GM12878 (cell line): ENCODE data around the gene NRG3. TPM values are rescaled to one million over a fixed set of nuclear protein-coding genes. Genes with fewer than 3 reads are reported as not detected.
A peak's percentile ranks its signal among the peaks of the same experiment; 100 is the strongest.

Experiments used
- ATAC-seq: fragments of 200-7000 bp; cut with Tn5 transposase; 3 replicates; pipeline ENCODE4 v1.9.1; 2020; ENCODE audit warnings: mild to moderate bottlenecking, moderate library complexity
- BruUV-seq: library from RNA; stranded (reverse); fragments of 400-500 nt; replicated peaks from 2 replicates; lab custom pipeline; 2021; lab: Mats Ljungman, UMichigan
- CTCF ChIA-PET: fragments of 300-600 bp; sonication (Branson Sonifier 250); formaldehyde crosslinking; extraction: SDS; loops from one replicate; lab custom pipeline; 2021; ENCODE audit warnings: inconsistent platforms; lab: Yijun Ruan, JAX
- POLR2A ChIA-PET: fragments of 350-600 bp; formaldehyde crosslinking; extraction: SDS; loops from one replicate; lab custom pipeline; 2021; ENCODE audit warnings: inconsistent platforms; lab: Charles Lee
- RAD21 ChIA-PET: fragments of 300-600 bp; sonication (Branson Sonifier 250); formaldehyde crosslinking; loops from one replicate; lab custom pipeline; 2023; ENCODE audit warnings: antibody characterized with exemption; ENCODE audit not compliant: unreplicated experiment; lab: Charles Lee
- SMC1A ChIA-PET: fragments of 300-600 bp; sonication (Branson Sonifier 250); formaldehyde crosslinking; loops from one replicate; lab custom pipeline; 2023; ENCODE audit not compliant: unreplicated experiment, uncharacterized antibody; lab: Charles Lee
- DNase-seq: peaks from one replicate; pipeline ENCODE4 v3.0.0-alpha.2; 2011; ENCODE audit warnings: low read depth, low spot score
- FAIRE-seq: peaks from 3 replicates; lab custom pipeline; 2011; peaks lifted over from hg19 to GRCh38; lab: Jason Lieb, UNC
- H2AFZ ChIP-seq: 2 replicates; pipeline ENCODE4 v1.6.0; 2011; ENCODE audit warnings: low read depth, low read length, control low read depth; ENCODE audit not compliant: control insufficient read depth
- H3K27ac ChIP-seq: 2 replicates; pipeline ENCODE4 v1.5.1; 2011; ENCODE audit warnings: control low read depth; ENCODE audit not compliant: control insufficient read depth, insufficient read depth
- H3K27me3 ChIP-seq, 2 experiments: replicated peaks in 1 of 2; 2 replicates each; pipeline versions ENCODE4 v1.6.0 to v1.6.1; 2011; ENCODE audit warnings: low read length in 1 of 2; ENCODE audit not compliant: control insufficient read depth in 2 of 2, insufficient read depth in 2 of 2
- H3K36me3 ChIP-seq, 2 experiments: 2 replicates each; pipeline ENCODE4 v1.5.1; 2011; ENCODE audit warnings: low read length in 1 of 2; ENCODE audit not compliant: control insufficient read depth in 2 of 2, insufficient read depth in 2 of 2
- H3K4me1 ChIP-seq: 2 replicates; pipeline ENCODE4 v1.6.1; 2011; ENCODE audit warnings: mild to moderate bottlenecking, low read length, moderate library complexity, mixed read lengths; ENCODE audit not compliant: control insufficient read depth, insufficient read depth
- H3K4me2 ChIP-seq: 2 replicates; pipeline ENCODE4 v1.6.0; 2011; ENCODE audit warnings: control low read depth; ENCODE audit not compliant: control insufficient read depth, insufficient read depth
- H3K4me3 ChIP-seq: fragments of 200-600 bp; sonication (generic); 2 replicates; pipeline ENCODE4 v1.5.1; 2016
- H3K79me2 ChIP-seq: 2 replicates; pipeline ENCODE4 v1.6.0; 2011; ENCODE audit warnings: low read length; ENCODE audit not compliant: control insufficient read depth, insufficient read depth
- H3K9ac ChIP-seq: 2 replicates; pipeline ENCODE4 v1.8.0; 2011; ENCODE audit warnings: low read length, control low read depth, mixed read lengths; ENCODE audit not compliant: control insufficient read depth, insufficient read depth
- H3K9me3 ChIP-seq: replicated peaks from 3 replicates; pipeline ENCODE4 v1.5.1; 2011; ENCODE audit warnings: mild to moderate bottlenecking, low read length; ENCODE audit not compliant: control insufficient read depth, insufficient read depth
- H4K20me1 ChIP-seq: 2 replicates; pipeline ENCODE4 v1.6.0; 2011; ENCODE audit not compliant: control insufficient read depth, insufficient read depth
- ASH2L ChIP-seq: fragments of 300-600, 200-600 bp; sonication (generic); IDR thresholded peaks from 2 replicates; pipeline ENCODE4 v1.6.1; 2017; ENCODE audit warnings: low read depth, mild to moderate bottlenecking, borderline replicate concordance
- CHD1 ChIP-seq: IDR thresholded peaks from 2 replicates; pipeline ENCODE4 v1.6.1; 2012; ENCODE audit warnings: low read depth, low read length, improper control_type of control experiment
- CREB1 ChIP-seq: IDR thresholded peaks from 2 replicates; pipeline ENCODE4 v1.6.1; 2012; ENCODE audit warnings: low read depth, mild to moderate bottlenecking, inconsistent platforms
- FOS ChIP-seq: IDR thresholded peaks from 3 replicates; pipeline ENCODE4 v1.6.1; 2011; ENCODE audit warnings: borderline replicate concordance; ENCODE audit not compliant: insufficient read length; ENCODE audit errors: extremely low read depth
- FOXK2 ChIP-seq: fragments of 450-650 bp; IDR thresholded peaks from 2 replicates; pipeline ENCODE4 v1.6.1; 2017; ENCODE audit warnings: mild to moderate bottlenecking, moderate library complexity
- JUNB ChIP-seq: IDR thresholded peaks from 2 replicates; pipeline ENCODE4 v1.6.1; 2016; ENCODE audit warnings: antibody characterized with exemption, mild to moderate bottlenecking
- MTA2 ChIP-seq: fragments of 450-650 bp; IDR thresholded peaks from 2 replicates; pipeline ENCODE4 v1.6.1; 2016; ENCODE audit warnings: low read depth, mild to moderate bottlenecking, moderate library complexity
- NBN ChIP-seq: fragments of 450-650 bp; IDR thresholded peaks from 2 replicates; pipeline ENCODE4 v1.6.1; 2016
- PAX5 ChIP-seq: IDR thresholded peaks from 2 replicates; pipeline ENCODE4 v1.6.1; 2011; ENCODE audit warnings: low read depth, low read length, borderline replicate concordance
- PAX8 ChIP-seq: fragments of 450-650 bp; IDR thresholded peaks from 2 replicates; pipeline ENCODE4 v1.6.1; 2017; ENCODE audit warnings: mild to moderate bottlenecking, moderate library complexity
- POU2F2 ChIP-seq: IDR thresholded peaks from 3 replicates; pipeline ENCODE4 v1.6.1; 2011; ENCODE audit warnings: low read depth, mild to moderate bottlenecking, low read length, borderline replicate concordance
- RB1 ChIP-seq: fragments of 450-650 bp; formaldehyde crosslinking; IDR thresholded peaks from 2 replicates; pipeline ENCODE4 v1.6.1; 2017; ENCODE audit warnings: mild to moderate bottlenecking, borderline replicate concordance
- SMC3 ChIP-seq: IDR thresholded peaks from 2 replicates; pipeline ENCODE4 v1.6.1; 2011; ENCODE audit warnings: low read length, improper control_type of control experiment, borderline replicate concordance
- SPI1 ChIP-seq: IDR thresholded peaks from 2 replicates; pipeline ENCODE4 v1.6.1; 2011; ENCODE audit warnings: low read depth, mild to moderate bottlenecking, low read length, moderate library complexity, borderline replicate concordance; ENCODE audit not compliant: insufficient read depth
- TARDBP ChIP-seq: IDR thresholded peaks from 2 replicates; pipeline ENCODE4 v1.6.1; 2016; ENCODE audit warnings: borderline replicate concordance
- ZBTB40 ChIP-seq: fragments of 450-650 bp; IDR thresholded peaks from 2 replicates; pipeline ENCODE4 v1.6.1; 2016; ENCODE audit warnings: mild to moderate bottlenecking, moderate library complexity, borderline replicate concordance
- ZNF274 ChIP-seq: IDR thresholded peaks from one replicate; pipeline ENCODE4 v1.8.0; 2011; ENCODE audit not compliant: insufficient read length, insufficient read depth
- WGBS: methylation state at CpG from one replicate; pipeline ENCODE4 v1.1.6; 2016; ENCODE audit warnings: low lambda C conversion rate; ENCODE audit not compliant: insufficient replicate concordance, insufficient coverage; ENCODE audit errors: missing lambda C conversion rate; 5-methylcytosine and 5-hydroxymethylcytosine counted together
- in situ Hi-C: fragments of 300-500 bp; cut with MboI; formaldehyde crosslinking; loops from 9 replicates; pipeline ENCODE4 v1.14.3; 2018; ENCODE audit warnings: mixed read lengths
- intact Hi-C: fragments of 100-400 bp; cut with micrococcal nuclease; formaldehyde crosslinking; loops from one replicate; pipeline ENCODE4 v1.14.2; 2022; ENCODE audit not compliant: unreplicated experiment
- polyA plus RNA-seq, 11 experiments: library from polyadenylated mRNA; depleted of rRNA in 4 of 11; unstranded in 6 of 11; stranded (reverse) in 5 of 11; fragments of >200 nt; fragmentation: Nextera tagmentation in 4 of 11; fragmentation: Illumina TruSeq in 1 of 11; extraction: Ambion mirVana in 4 of 11; extraction: Trizol in 1 of 11; gene quantifications; 1 replicate in 1 of 11; 2 replicates in 10 of 11; pipeline versions ENCODE4 v1.2.1 to v1.2.3, GENCODE V29; 2011 to 2016; ENCODE audit warnings: inconsistent platforms in 2 of 11, missing spikeins in 2 of 11, low read depth in 1 of 11
- total RNA-seq, 4 experiments: library from RNA; depleted of rRNA in 3 of 4; stranded (reverse); fragments of >200 nt in 3 of 4; fragmentation: Illumina TruSeq in 1 of 4; extraction: Trizol in 1 of 4; gene quantifications; 2 replicates each; pipeline versions ENCODE4 v1.2.1 to v1.2.3, GENCODE V29; 2013 to 2021

Gene NRG3
- total and polyA plus RNA-seq, 10 of the 15 experiments (the other 5 are each of a cell fraction or from before 2014, with no cell fraction given): 0.03 to 0.41 (median 0.17) TPM; not detected in 3

- no peak overlapping the region for H3K9ac ChIP-seq
- no peak overlapping the region for H2AFZ ChIP-seq
- H3K4me2 ChIP-seq: no peak overlapping the region
- no peak for DNase-seq
- ChIA-PET CTCF (interaction anchor here (0.9 to 1.6 kb wide), 3 partner anchors 11 to 155 kb away, joined by 3 to 5 read pairs (median 4); no protein-coding TSS in a partner anchor), SMC1A (interaction anchor here (0.6 to 2.0 kb wide), 7 partner anchors 11 to 162 kb away, joined by 3 to 5 read pairs (median 3); no protein-coding TSS in a partner anchor), RAD21 (interaction anchor here (1.3 kb wide), 1 partner anchor 99 kb away, joined by 4 read pairs; no protein-coding TSS in a partner anchor), POLR2A (no interaction called here)
- BruUV-seq: no TSS peak
- in situ Hi-C loops (loop anchor here (5.0 kb wide), 1 partner anchor 1058 kb away; no protein-coding TSS in a partner anchor), intact Hi-C loops (loop anchor here (5.0 to 10.0 kb wide), 3 partner anchors 53 to 1180 kb away; no protein-coding TSS in a partner anchor)
- no peak overlapping the region for H3K27ac ChIP-seq
- TF ChIP-seq JUNB: peak; percentile 59
- TF ChIP-seq PAX5: no peak
- TF ChIP-seq PAX8: no peak
- TF ChIP-seq SMC3: no peak
- no peak for TF ChIP-seq FOS
- TF ChIP-seq CHD1: no peak
- H3K4me3 ChIP-seq: no peak overlapping the region
- H3K4me1 ChIP-seq: no peaks in the 10 kb centered on the region
- H3K36me3 ChIP-seq: no peaks in the 10 kb centered on the region
- H3K79me2 ChIP-seq: no peaks in the 10 kb centered on the region
- H4K20me1 ChIP-seq: no peaks in the 10 kb centered on the region
- H3K9me3 ChIP-seq: no peaks in the 10 kb centered on the region; the same call in 2 of the 3 replicates
- peak; percentile 79 for ATAC-seq
- no peak for FAIRE-seq
- H3K27me3 ChIP-seq: no peaks in the 10 kb centered on the region
These were observed 939.6 kb downstream of the NRG3 start for GRCh38 chr10:82814635-82815034.

- H3K9ac ChIP-seq: no peak overlapping the region
- 24% methylated on average over 7 of the region's 7 CpGs for WGBS
- no peak overlapping the region for H3K4me2 ChIP-seq
- CTCF ChIA-PET: no interaction called here
- ATAC-seq (no peak), FAIRE-seq (no peak), DNase-seq (no peak)
- SMC1A ChIA-PET: interaction anchor here (1.2 to 1.4 kb wide), 5 partner anchors 11 to 151 kb away, joined by 3 to 5 read pairs (median 3); no protein-coding TSS in a partner anchor
- H2AFZ ChIP-seq: no peak overlapping the region
- no peak overlapping the region for H3K4me3 ChIP-seq
- no peaks in the 10 kb centered on the region for H3K4me1 ChIP-seq
- RAD21 ChIA-PET: interaction anchor here (0.8 kb wide), 1 partner anchor 138 kb away, joined by 3 read pairs; no protein-coding TSS in a partner anchor
- no peaks in the 10 kb centered on the region for H3K79me2 ChIP-seq
- POLR2A ChIA-PET: no interaction called here
- intact Hi-C loops: loop anchor here (10.0 kb wide), 1 partner anchor 1179 kb away; no protein-coding TSS in a partner anchor
- no peaks in the 10 kb centered on the region for H3K36me3 ChIP-seq
- in situ Hi-C loops: no loop called here
- H3K27me3 ChIP-seq: no peaks in the 10 kb centered on the region
- no TSS peak for BruUV-seq
- no peaks in the 10 kb centered on the region; the same call in 2 of the 3 replicates for H3K9me3 ChIP-seq
- H4K20me1 ChIP-seq: no peaks in the 10 kb centered on the region
- H3K27ac ChIP-seq: no peak overlapping the region
- TF ChIP-seq CREB1 (no peak), NBN (no peak), ZBTB40 (no peak), FOXK2 (no peak), POU2F2 (no peak), ZNF274 (no peak), SPI1 (no peak), RB1 (no peak), ASH2L (no peak), TARDBP (no peak), MTA2 (no peak)
These were observed 940.7 kb downstream of the NRG3 start for GRCh38 chr10:82815680-82816079.
